Transverse colon (tissue), 4 donors: ENCODE measurements around the gene G6PC1. TPM values are rescaled to one million over a fixed set of nuclear protein-coding genes. Genes with fewer than 3 reads are reported as not detected.
"Not testable (repeated sequence)": the region's sequence is repeated elsewhere in the genome, so short reads cannot be mapped to it uniquely, and the experiment has no call there.

Experiments used
- DNase-seq: peaks from one replicate; pipeline ENCODE4 v3.0.0-alpha.2; 2019
- H3K27ac ChIP-seq, 4 donors: fragments of 200-600 bp; sonication (generic); 2 replicates each; pipeline ENCODE4 v1.5.1; 2016 to 2018; ENCODE audit warnings: inconsistent platforms in 4 of 4
- H3K27me3 ChIP-seq: fragments of 200-600 bp; sonication (generic); 2 replicates; pipeline ENCODE4 v1.5.1; 2017; ENCODE audit warnings: inconsistent platforms
- H3K36me3 ChIP-seq, 4 donors: fragments of 200-600 bp; sonication (generic); 2 replicates each; pipeline ENCODE4 v1.5.1; 2017 to 2019; ENCODE audit warnings: inconsistent platforms in 4 of 4
- H3K4me1 ChIP-seq, 4 donors: fragments of 200-600 bp; sonication (generic); 2 replicates each; pipeline ENCODE4 v1.5.1; 2017 to 2020; ENCODE audit warnings: inconsistent platforms in 4 of 4
- H3K4me3 ChIP-seq, 4 donors: fragments of 200-600 bp; sonication (generic); 1 replicate in 1 of 4; 2 replicates in 3 of 4; pipeline versions ENCODE4 v1.5.1 to v1.6.1; 2017 to 2019; ENCODE audit warnings: inconsistent platforms in 4 of 4
- H3K9me3 ChIP-seq, 2 donors: fragments of 200-600 bp; sonication (generic); 2 replicates each; pipeline ENCODE4 v1.5.1; 2017 to 2019; ENCODE audit warnings: inconsistent platforms in 2 of 2
- EP300 ChIP-seq: sonication (generic); formaldehyde crosslinking; IDR thresholded peaks from one replicate; pipeline ENCODE4 v1.6.1; 2017; ENCODE audit warnings: antibody characterized with exemption, low read depth
- POLR2A ChIP-seq: fragments of 450-650 bp; IDR thresholded peaks from one replicate; pipeline ENCODE4 v1.6.1; 2016; ENCODE audit warnings: antibody characterized with exemption, mild to moderate bottlenecking, moderate library complexity
- POLR2AphosphoS5 ChIP-seq, 3 donors: sonication (generic); formaldehyde crosslinking; IDR thresholded peaks; one replicate each; pipeline ENCODE4 v1.6.1; 2016; ENCODE audit warnings: antibody characterized with exemption in 3 of 3
- WGBS, 2 donors: methylation state at CpG; one replicate each; pipeline ENCODE4 v1.1.5; 2018; ENCODE audit warnings: low coverage in 1 of 2; 5-methylcytosine and 5-hydroxymethylcytosine counted together
- in situ Hi-C, 4 donors: fragments of 200-750 bp; cut with MboI; loops; one replicate each; pipeline versions ENCODE4 v1.15.0 to v1.15.1; 2017; ENCODE audit warnings: low sequenced_read_pairs in 3 of 4, low pct_ligation_motif_present in 1 of 4, low pct_unique_long_range_greater_than_20kb in 1 of 4
- intact Hi-C: fragments of 100-400 bp; cut with DNase I; formaldehyde crosslinking; loops from one replicate; pipeline ENCODE4 v1.15.1; 2023; ENCODE audit warnings: low total_unique reads
- total RNA-seq, 4 donors: library from RNA; depleted of rRNA; stranded (reverse); fragments of >200 nt; gene quantifications; one replicate each; pipeline ENCODE4 v1.1.0, GENCODE V29; 2016
- TF ChIP-seq, protein P1 (sequence below), 5 experiments: fragments of 200-600 bp in 3 of 5; fragments of 450-650 bp in 2 of 5; sonication (generic) in 3 of 5; IDR thresholded peaks; 1 replicate in 2 of 5; 2 replicates in 3 of 5; pipeline ENCODE4 v1.5.1; 2016 to 2017; ENCODE audit warnings: antibody characterized with exemption in 5 of 5, inconsistent platforms in 3 of 5, mild to moderate bottlenecking in 2 of 5, moderate library complexity in 1 of 5

Gene G6PC1
- total RNA-seq, 4 donors from 2014 or later, result 0.32 to 0.68 TPM; not detected in 2

DNA sequence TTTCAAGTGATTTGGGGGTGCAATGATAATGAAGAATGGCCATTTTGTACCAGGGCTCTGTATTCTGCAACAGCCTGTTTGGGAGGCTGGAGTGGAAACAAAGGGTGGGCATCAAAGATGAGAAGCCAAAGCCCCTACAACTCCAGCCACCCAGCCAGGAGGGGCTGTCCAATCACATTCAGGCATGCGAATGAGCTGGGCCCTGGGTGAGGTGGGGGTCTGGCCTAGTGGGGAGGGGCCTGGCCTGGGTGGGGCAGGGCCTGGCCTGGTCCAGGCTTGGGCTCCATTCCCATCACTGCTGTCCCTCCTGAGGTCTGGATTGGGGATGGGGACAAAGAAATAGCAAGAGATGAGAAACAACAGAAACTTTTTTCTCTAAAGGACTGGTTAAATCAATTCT lies 43.2 kb upstream of the G6PC1 start:
- in situ Hi-C loops (loop anchor here in 1 of 4 donors (10.0 kb wide), 1 partner anchor 67 kb away; no protein-coding TSS in a partner anchor), intact Hi-C loops (no loop called here)
- H3K4me3 ChIP-seq, result no peak overlapping the region
- TF ChIP-seq, protein P1, sequence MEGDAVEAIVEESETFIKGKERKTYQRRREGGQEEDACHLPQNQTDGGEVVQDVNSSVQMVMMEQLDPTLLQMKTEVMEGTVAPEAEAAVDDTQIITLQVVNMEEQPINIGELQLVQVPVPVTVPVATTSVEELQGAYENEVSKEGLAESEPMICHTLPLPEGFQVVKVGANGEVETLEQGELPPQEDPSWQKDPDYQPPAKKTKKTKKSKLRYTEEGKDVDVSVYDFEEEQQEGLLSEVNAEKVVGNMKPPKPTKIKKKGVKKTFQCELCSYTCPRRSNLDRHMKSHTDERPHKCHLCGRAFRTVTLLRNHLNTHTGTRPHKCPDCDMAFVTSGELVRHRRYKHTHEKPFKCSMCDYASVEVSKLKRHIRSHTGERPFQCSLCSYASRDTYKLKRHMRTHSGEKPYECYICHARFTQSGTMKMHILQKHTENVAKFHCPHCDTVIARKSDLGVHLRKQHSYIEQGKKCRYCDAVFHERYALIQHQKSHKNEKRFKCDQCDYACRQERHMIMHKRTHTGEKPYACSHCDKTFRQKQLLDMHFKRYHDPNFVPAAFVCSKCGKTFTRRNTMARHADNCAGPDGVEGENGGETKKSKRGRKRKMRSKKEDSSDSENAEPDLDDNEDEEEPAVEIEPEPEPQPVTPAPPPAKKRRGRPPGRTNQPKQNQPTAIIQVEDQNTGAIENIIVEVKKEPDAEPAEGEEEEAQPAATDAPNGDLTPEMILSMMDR (IDR thresholded peaks at IDR 0.05), result no peak
- TF ChIP-seq POLR2AphosphoS5 (IDR thresholded peaks at IDR 0.05), result no peak
- TF ChIP-seq POLR2A, result no peak
- no peak for TF ChIP-seq EP300
- DNase-seq, result no peak
- WGBS, 2 donors, result 100% methylated on average over 1 of the region's 1 CpG; no CpG with 5 or more reads in 1 of the 2 donors
- no peaks in the 10 kb centered on the region for H3K36me3 ChIP-seq
- no peaks in the 10 kb centered on the region for H3K9me3 ChIP-seq
- H3K27me3 ChIP-seq, result no peaks in the 10 kb centered on the region
- peaks cover 0 to 7% (median 3%) of the 10 kb centered on the region in 4 donors for H3K4me1 ChIP-seq
- no peak overlapping the region for H3K27ac ChIP-seq

DNA sequence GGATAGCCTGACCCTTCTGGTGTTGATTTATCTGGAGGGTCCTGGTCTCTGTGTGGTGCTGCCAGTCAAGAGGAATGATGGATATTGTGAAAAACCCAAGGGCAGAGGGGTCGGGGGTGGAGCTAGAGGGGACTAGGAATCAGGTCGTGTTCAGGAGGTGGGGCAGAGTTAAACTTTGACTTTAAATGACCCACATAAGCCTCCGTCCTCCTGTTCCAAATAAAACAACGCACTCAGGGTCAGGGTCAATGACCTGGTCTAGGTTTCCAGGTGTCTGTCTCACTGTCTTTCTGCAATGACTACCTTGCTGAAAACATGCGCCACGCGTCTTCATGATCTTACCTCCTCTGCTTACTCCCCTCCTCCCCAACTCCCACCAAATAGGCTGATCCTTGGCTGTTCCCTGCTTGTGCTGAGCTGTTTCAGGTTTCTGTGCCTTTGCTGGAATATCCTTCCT lies 34.9 kb upstream of the G6PC1 start:
- peaks cover 4 to 6% of the 10 kb centered on the region in 2 donors for H3K9me3 ChIP-seq
- no peak for DNase-seq
- H3K36me3 ChIP-seq, result no peaks in the 10 kb centered on the region
- no peak overlapping the region for H3K4me3 ChIP-seq
- H3K27me3 ChIP-seq, result no peaks in the 10 kb centered on the region
- 70% methylated on average over 7 of the region's 7 CpGs; no CpG with 5 or more reads in 1 of the 2 donors for WGBS, 2 donors
- TF ChIP-seq, protein P1 (IDR thresholded peaks at IDR 0.05), result no peak
- no peak for TF ChIP-seq POLR2AphosphoS5 (IDR thresholded peaks at IDR 0.05)
- TF ChIP-seq EP300, result no peak
- no peak for TF ChIP-seq POLR2A
- H3K4me1 ChIP-seq, result peaks cover 0 to 10% (median 2%) of the 10 kb centered on the region in 4 donors
- in situ Hi-C loops, result no loop called here
- intact Hi-C loops, result no loop called here
- no peak overlapping the region for H3K27ac ChIP-seq

DNA sequence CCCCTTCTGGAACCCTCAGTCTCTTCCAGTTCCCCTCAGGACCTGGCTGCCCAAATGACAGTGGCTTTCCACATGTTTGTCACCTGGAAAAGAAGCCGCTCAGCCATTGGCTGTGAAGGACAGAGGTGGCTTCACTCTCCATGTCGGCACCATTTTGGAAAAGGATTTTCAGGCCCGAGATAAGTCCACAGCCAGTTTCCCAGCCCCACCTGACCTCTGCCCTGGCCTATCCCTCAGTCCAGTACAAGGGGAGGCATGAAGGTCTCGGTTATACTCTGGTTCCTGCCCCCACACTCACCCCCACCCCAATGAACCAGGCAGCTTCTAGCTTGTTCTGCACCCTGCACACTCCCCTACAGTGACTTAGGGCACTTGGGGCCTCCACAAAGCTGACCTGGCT lies 34.4 kb upstream of the G6PC1 start:
- Histone ChIP-seq H3K4me3 (no peak overlapping the region), H3K4me1 (peaks cover 0 to 10% (median 2%) of the 10 kb centered on the region in 4 donors), H3K9me3 (peaks cover 5 to 8% of the 10 kb centered on the region in 2 donors), H3K27me3 (no peaks in the 10 kb centered on the region), H3K36me3 (no peaks in the 10 kb centered on the region), H3K27ac (no peak overlapping the region)
- TF ChIP-seq, protein P1 (IDR thresholded peaks at IDR 0.05), result no peak
- TF ChIP-seq POLR2A, result no peak
- intact Hi-C loops (no loop called here), in situ Hi-C loops (no loop called here)
- whole genome bisulfite sequencing, 2 donors, result 60 to 81% methylated on average over 2 to 4 of the region's 4 CpGs
- no peak for DNase-seq

DNA sequence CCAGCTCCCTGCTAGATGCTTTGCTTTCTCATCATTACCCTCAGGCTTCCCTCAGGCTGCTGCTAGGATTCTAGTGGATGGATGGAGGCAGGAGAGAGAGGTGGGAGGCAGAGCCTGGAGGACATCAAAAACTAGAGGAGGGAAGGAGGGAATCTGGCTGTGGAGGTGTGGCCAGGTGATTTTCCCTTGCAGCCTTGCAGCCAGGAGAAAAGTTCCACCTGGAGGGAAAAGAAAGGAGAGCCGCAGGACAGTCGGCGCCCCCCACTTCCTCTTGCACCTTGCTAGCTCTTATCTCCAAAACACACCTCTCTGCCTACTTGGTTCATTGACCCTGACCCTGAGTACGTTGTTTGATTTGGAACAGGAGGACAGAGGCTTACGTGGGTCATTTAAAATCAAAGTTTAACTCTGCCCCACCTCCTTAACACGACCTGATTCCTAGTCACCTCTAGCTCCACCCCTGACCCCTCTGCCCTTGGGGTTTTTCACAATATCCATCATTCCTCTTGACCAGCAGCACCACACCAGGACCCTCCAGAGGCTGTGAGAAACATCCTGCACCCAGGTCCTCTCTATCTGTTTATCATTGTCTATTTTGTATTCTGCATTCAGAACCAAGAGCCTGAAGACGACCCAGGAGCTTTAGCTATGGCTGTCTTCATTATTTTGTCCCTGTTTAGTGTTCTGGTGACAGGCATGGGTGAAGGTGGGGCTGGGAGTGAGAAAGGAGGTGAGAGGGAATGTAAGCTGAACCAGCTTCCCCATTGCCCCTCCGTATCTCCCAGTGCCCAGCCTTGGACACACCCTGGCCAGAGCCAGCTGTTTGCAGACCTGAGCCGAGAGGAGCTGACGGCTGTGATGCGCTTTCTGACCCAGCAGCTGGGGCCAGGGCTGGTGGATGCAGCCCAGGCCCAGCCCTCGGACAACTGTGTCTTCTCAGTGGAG lies 33.7 kb upstream of the G6PC1 start:
- no peaks in the 10 kb centered on the region for H3K27me3 ChIP-seq
- no peak for DNase-seq
- H3K9me3 ChIP-seq, result peaks cover 5 to 8% of the 10 kb centered on the region in 2 donors
- no peak overlapping the region for H3K4me3 ChIP-seq
- no peaks in the 10 kb centered on the region for H3K36me3 ChIP-seq
- no peak overlapping the region for H3K27ac ChIP-seq
- H3K4me1 ChIP-seq, result peaks cover 0 to 10% (median 2%) of the 10 kb centered on the region in 4 donors
- in situ Hi-C loops, result no loop called here
- no peak for TF ChIP-seq POLR2A
- no peak for TF ChIP-seq EP300
- TF ChIP-seq POLR2AphosphoS5 (IDR thresholded peaks at IDR 0.05), result no peak
- TF ChIP-seq, protein P1 (IDR thresholded peaks at IDR 0.05), result no peak
- intact Hi-C loops, result no loop called here
- WGBS, 2 donors, result 15 to 36% methylated on average over 3 to 8 of the region's 12 CpGs

DNA sequence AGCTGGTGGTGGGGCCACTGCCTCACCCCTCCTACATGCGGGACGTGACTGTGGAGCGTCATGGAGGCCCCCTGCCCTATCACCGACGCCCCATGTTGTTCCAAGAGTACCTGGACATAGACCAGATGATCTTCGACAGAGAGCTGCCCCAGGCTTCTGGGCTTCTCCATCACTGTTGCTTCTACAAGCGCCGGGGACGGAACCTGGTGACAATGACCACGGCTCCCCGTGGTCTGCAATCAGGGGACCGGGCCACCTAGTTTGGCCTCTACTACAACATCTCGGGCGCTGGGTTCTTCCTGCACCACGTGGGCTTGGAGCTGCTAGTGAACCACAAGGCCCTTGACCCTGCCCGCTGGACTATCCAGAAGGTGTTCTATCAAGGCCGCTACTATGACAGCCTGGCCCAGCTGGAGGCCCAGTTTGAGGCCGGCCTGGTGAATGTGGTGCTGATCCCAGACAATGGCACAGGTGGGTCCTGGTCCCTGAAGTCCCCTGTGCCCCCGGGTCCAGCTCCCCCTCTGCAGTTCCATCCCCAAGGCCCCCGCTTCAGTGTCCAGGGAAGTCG lies 32.8 kb upstream of the G6PC1 start:
- H3K27me3 ChIP-seq, intact Hi-C loops, H3K36me3 ChIP-seq, DNase-seq, H3K4me3 ChIP-seq, H3K27ac ChIP-seq, in situ Hi-C loops, H3K9me3 ChIP-seq: not testable (repeated sequence)
- peaks cover 0 to 10% (median 2%) of the 10 kb centered on the region in 4 donors for H3K4me1 ChIP-seq
- 92% methylated on average over 7 of the region's 21 CpGs; no CpG with 5 or more reads in 1 of the 2 donors for WGBS, 2 donors
